ENCODE measurements around the gene CASS4.
A peak's percentile ranks its signal among the peaks of the same experiment; 100 is the strongest.

DNA sequence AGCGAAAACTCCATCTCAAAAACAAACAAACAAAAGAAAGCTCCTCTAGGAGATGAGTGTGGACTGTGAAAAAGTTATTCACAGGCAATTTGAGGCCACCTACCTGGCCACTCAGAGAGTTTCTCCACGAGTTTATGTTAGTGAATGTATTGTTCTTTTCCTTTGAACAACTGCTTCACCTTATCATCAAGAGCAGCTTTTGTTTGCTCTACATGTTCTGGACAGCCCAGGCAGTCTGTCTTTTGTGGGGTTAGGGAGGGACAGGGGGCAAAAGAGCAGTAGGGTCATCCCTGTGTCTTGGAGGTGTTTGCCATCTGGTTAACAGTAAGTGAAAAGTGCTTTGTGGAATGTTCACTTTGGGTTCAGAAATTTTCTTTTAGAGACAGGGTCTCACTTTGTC lies 8.0 kb downstream of the CASS4 start:
- no peak for TF ChIP-seq NR2C2 (CRISPR knock-in tag; IDR thresholded peaks at IDR 0.05)
- no peak for TF ChIP-seq NR2C2 (tag; IDR thresholded peaks at IDR 0.05)
- TF ChIP-seq, protein P1, sequence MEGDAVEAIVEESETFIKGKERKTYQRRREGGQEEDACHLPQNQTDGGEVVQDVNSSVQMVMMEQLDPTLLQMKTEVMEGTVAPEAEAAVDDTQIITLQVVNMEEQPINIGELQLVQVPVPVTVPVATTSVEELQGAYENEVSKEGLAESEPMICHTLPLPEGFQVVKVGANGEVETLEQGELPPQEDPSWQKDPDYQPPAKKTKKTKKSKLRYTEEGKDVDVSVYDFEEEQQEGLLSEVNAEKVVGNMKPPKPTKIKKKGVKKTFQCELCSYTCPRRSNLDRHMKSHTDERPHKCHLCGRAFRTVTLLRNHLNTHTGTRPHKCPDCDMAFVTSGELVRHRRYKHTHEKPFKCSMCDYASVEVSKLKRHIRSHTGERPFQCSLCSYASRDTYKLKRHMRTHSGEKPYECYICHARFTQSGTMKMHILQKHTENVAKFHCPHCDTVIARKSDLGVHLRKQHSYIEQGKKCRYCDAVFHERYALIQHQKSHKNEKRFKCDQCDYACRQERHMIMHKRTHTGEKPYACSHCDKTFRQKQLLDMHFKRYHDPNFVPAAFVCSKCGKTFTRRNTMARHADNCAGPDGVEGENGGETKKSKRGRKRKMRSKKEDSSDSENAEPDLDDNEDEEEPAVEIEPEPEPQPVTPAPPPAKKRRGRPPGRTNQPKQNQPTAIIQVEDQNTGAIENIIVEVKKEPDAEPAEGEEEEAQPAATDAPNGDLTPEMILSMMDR (IDR thresholded peaks at IDR 0.05 in 2 of 3, conservative IDR thresholded peaks at IDR 0.05 in 1 of 3; ENCODE audit: insufficient read depth in 2 of 3, low read depth in 1 of 3, low read length in 3 of 3): no peak
- TF ChIP-seq PHF20 (IDR thresholded peaks at IDR 0.05; ENCODE audit: partially characterized antibody): no peak
- TF ChIP-seq TEAD4 (IDR thresholded peaks at IDR 0.05; ENCODE audit: low read length): no peak; the same call in 1 of the 2 replicates
- TF ChIP-seq TEAD4 (CRISPR knock-in tag; IDR thresholded peaks at IDR 0.05; ENCODE audit: borderline replicate concordance): no peak
- no peak; the same call in 1 of the 2 replicates for TF ChIP-seq POLR2AphosphoS5 (IDR thresholded peaks at IDR 0.05; ENCODE audit: control insufficient read depth, insufficient read depth, low read depth, low read length)
- TF ChIP-seq, protein P2, sequence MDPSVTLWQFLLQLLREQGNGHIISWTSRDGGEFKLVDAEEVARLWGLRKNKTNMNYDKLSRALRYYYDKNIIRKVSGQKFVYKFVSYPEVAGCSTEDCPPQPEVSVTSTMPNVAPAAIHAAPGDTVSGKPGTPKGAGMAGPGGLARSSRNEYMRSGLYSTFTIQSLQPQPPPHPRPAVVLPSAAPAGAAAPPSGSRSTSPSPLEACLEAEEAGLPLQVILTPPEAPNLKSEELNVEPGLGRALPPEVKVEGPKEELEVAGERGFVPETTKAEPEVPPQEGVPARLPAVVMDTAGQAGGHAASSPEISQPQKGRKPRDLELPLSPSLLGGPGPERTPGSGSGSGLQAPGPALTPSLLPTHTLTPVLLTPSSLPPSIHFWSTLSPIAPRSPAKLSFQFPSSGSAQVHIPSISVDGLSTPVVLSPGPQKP (CRISPR knock-in tag; IDR thresholded peaks at IDR 0.05): no peak
- TF ChIP-seq, protein P3, sequence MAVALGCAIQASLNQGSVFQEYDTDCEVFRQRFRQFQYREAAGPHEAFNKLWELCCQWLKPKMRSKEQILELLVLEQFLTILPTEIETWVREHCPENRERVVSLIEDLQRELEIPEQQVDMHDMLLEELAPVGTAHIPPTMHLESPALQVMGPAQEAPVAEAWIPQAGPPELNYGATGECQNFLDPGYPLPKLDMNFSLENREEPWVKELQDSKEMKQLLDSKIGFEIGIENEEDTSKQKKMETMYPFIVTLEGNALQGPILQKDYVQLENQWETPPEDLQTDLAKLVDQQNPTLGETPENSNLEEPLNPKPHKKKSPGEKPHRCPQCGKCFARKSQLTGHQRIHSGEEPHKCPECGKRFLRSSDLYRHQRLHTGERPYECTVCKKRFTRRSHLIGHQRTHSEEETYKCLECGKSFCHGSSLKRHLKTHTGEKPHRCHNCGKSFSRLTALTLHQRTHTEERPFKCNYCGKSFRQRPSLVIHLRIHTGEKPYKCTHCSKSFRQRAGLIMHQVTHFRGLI (CRISPR knock-in tag; IDR thresholded peaks at IDR 0.05): no peak
- no peak for TF ChIP-seq POLR2B (IDR thresholded peaks at IDR 0.05; ENCODE audit: low read depth, partially characterized antibody)
- TF ChIP-seq PCBP2 (IDR thresholded peaks at IDR 0.05; ENCODE audit: low read depth, low read length, poor library complexity, severe bottlenecking): no peak
- peak; percentile 48; the same call in 1 of the 2 replicates for TF ChIP-seq EP300 (IDR thresholded peaks at IDR 0.05; ENCODE audit: low read length)
- no peak for TF ChIP-seq ZNF766 (CRISPR knock-in tag; conservative IDR thresholded peaks at IDR 0.05)
- no peak for TF ChIP-seq ZBTB17 (CRISPR knock-in tag; IDR thresholded peaks at IDR 0.05)
